Measurements from ENCODE around the gene SENP6.
"Not testable (repeated sequence)": the region's sequence is repeated elsewhere in the genome, so short reads cannot be mapped to it uniquely, and the experiment has no call there.

SENP6 gene

GRCh38 chr6:75624335-75624734 lies 22.7 kb downstream of the SENP6 start:
- no CpG with 5 or more reads among the region's 4 CpGs for WGBS (ENCODE audit: extremely low coverage, insufficient coverage, low lambda C conversion rate)
- no peak for DNase-seq

GRCh38 chr6:75624988-75625387 lies 23.3 kb downstream of the SENP6 start:
- Histone ChIP-seq H3K9ac (ENCODE audit: low read length) (no peak overlapping the region), H3K4ac (ENCODE audit: low read depth, low read length) (no peak overlapping the region), H3K4me3 (ENCODE audit: low read length) (no peak overlapping the region), H3K27me3 (ENCODE audit: insufficient read depth, low read length, poor library complexity) (no peaks in the 10 kb centered on the region), H4K5ac (ENCODE audit: low read length) (no peak overlapping the region), H3K79me1 (ENCODE audit: low read length) (peaks cover 1% of the 10 kb centered on the region), H2BK120ac (ENCODE audit: low read depth, low read length) (no peak overlapping the region), H3K4me2 (ENCODE audit: low read length) (no peak overlapping the region), H3K27ac (ENCODE audit: low read depth, low read length) (no peak overlapping the region), H2AK5ac (ENCODE audit: low read length) (no peak overlapping the region), H3K56ac (ENCODE audit: low read length) (no peak overlapping the region), H3K79me2 (ENCODE audit: control insufficient read depth, insufficient read depth, low read length) (peaks cover 12% of the 10 kb centered on the region), H4K8ac (ENCODE audit: low read depth, low read length) (no peak overlapping the region), H3K36me3 (ENCODE audit: control insufficient read depth, insufficient read depth, low read length) (no peaks in the 10 kb centered on the region), H3K18ac (ENCODE audit: low read length) (no peak overlapping the region), H3K23ac (ENCODE audit: low read length) (no peak overlapping the region), H2BK5ac (ENCODE audit: low read length) (no peak overlapping the region), H3K4me1 (ENCODE audit: control insufficient read depth, low read depth, low read length) (no peaks in the 10 kb centered on the region), H2BK15ac (replicated peaks; ENCODE audit: low read depth) (no peak overlapping the region)
- no CpG with 5 or more reads among the region's 7 CpGs for whole genome bisulfite sequencing (ENCODE audit: extremely low coverage, insufficient coverage, low lambda C conversion rate)
- DNase-seq, result no peak

More at GRCh38 chr6:75624335-75624734, 22.7 kb downstream of the SENP6 start:
- Histone ChIP-seq H3K27me3 (ENCODE audit: insufficient read depth, low read length, poor library complexity) (no peaks in the 10 kb centered on the region), H3K18ac (ENCODE audit: low read length) (no peak overlapping the region), H3K4me1 (ENCODE audit: control insufficient read depth, low read depth, low read length) (no peaks in the 10 kb centered on the region), H3K9ac (ENCODE audit: low read length) (no peak overlapping the region), H2BK120ac (ENCODE audit: low read depth, low read length) (no peak overlapping the region), H4K5ac (ENCODE audit: low read length) (no peak overlapping the region), H3K4ac (ENCODE audit: low read depth, low read length) (no peak overlapping the region), H3K79me1 (ENCODE audit: low read length) (peaks cover 1% of the 10 kb centered on the region), H3K36me3 (ENCODE audit: control insufficient read depth, insufficient read depth, low read length) (no peaks in the 10 kb centered on the region), H2AK5ac (ENCODE audit: low read length) (no peak overlapping the region), H3K4me2 (ENCODE audit: low read length) (no peak overlapping the region), H3K23ac (ENCODE audit: low read length) (no peak overlapping the region), H3K56ac (ENCODE audit: low read length) (no peak overlapping the region), H3K27ac (ENCODE audit: low read depth, low read length) (no peak overlapping the region), H2BK15ac (replicated peaks; ENCODE audit: low read depth) (no peak overlapping the region), H2BK5ac (ENCODE audit: low read length) (no peak overlapping the region), H3K79me2 (ENCODE audit: control insufficient read depth, insufficient read depth, low read length) (peaks cover 19% of the 10 kb centered on the region), H3K4me3 (ENCODE audit: low read length) (no peak overlapping the region), H4K8ac (ENCODE audit: low read depth, low read length) (no peak overlapping the region)

- Histone ChIP-seq H3K4me1 (ENCODE audit: control insufficient read depth, low read depth, low read length) (no peaks in the 10 kb centered on the region), H3K4ac (ENCODE audit: low read depth, low read length) (no peak overlapping the region), H3K18ac (ENCODE audit: low read length) (no peak overlapping the region), H2BK15ac (replicated peaks; ENCODE audit: low read depth) (no peak overlapping the region), H3K56ac (ENCODE audit: low read length) (no peak overlapping the region), H4K8ac (ENCODE audit: low read depth, low read length) (no peak overlapping the region), H3K36me3 (ENCODE audit: control insufficient read depth, insufficient read depth, low read length) (no peaks in the 10 kb centered on the region), H2BK120ac (ENCODE audit: low read depth, low read length) (no peak overlapping the region), H3K9ac (ENCODE audit: low read length) (no peak overlapping the region), H3K4me3 (ENCODE audit: low read length) (no peak overlapping the region), H2AK5ac (ENCODE audit: low read length) (no peak overlapping the region), H3K79me2 (ENCODE audit: control insufficient read depth, insufficient read depth, low read length) (peaks cover 2% of the 10 kb centered on the region), H4K5ac (ENCODE audit: low read length) (no peak overlapping the region), H3K79me1 (ENCODE audit: low read length) (peaks cover 1% of the 10 kb centered on the region), H2BK5ac (ENCODE audit: low read length) (no peak overlapping the region), H3K4me2 (ENCODE audit: low read length) (no peak overlapping the region), H3K27me3 (ENCODE audit: insufficient read depth, low read length, poor library complexity) (no peaks in the 10 kb centered on the region), H3K23ac (ENCODE audit: low read length) (no peak overlapping the region), H3K27ac (ENCODE audit: low read depth, low read length) (no peak overlapping the region)
- no CpG with 5 or more reads among the region's 2 CpGs for WGBS (ENCODE audit: extremely low coverage, insufficient coverage, low lambda C conversion rate)
- no peak for DNase-seq
These were observed 24.9 kb downstream of the SENP6 start for GRCh38 chr6:75626561-75626960.

- WGBS (ENCODE audit: extremely low coverage, insufficient coverage, low lambda C conversion rate), result no CpG with 5 or more reads among the region's 9 CpGs
- H3K36me3 ChIP-seq (ENCODE audit: control insufficient read depth, insufficient read depth, low read length); H3K27me3 ChIP-seq (ENCODE audit: insufficient read depth, low read length, poor library complexity): not testable (repeated sequence)
These were observed 26.0 kb downstream of the SENP6 start for GRCh38 chr6:75627708-75628107.

GRCh38 chr6:75631859-75632635 lies 30.4 kb downstream of the SENP6 start:
- no CpG with 5 or more reads among the region's 5 CpGs for WGBS (ENCODE audit: extremely low coverage, insufficient coverage, low lambda C conversion rate)

More at GRCh38 chr6:75627708-75628107, 26.0 kb downstream of the SENP6 start:
- not testable (repeated sequence) for H2BK120ac ChIP-seq (ENCODE audit: low read depth, low read length); H3K79me1 ChIP-seq (ENCODE audit: low read length); H3K4ac ChIP-seq (ENCODE audit: low read depth, low read length); H3K23ac ChIP-seq (ENCODE audit: low read length); H3K4me2 ChIP-seq (ENCODE audit: low read length); H4K5ac ChIP-seq (ENCODE audit: low read length); H2AK5ac ChIP-seq (ENCODE audit: low read length); H2BK15ac ChIP-seq (replicated peaks; ENCODE audit: low read depth); H2BK5ac ChIP-seq (ENCODE audit: low read length); H3K18ac ChIP-seq (ENCODE audit: low read length); H3K9ac ChIP-seq (ENCODE audit: low read length); H3K79me2 ChIP-seq (ENCODE audit: control insufficient read depth, insufficient read depth, low read length); H3K4me1 ChIP-seq (ENCODE audit: control insufficient read depth, low read depth, low read length); H3K4me3 ChIP-seq (ENCODE audit: low read length); DNase-seq; H3K27ac ChIP-seq (ENCODE audit: low read depth, low read length); H4K8ac ChIP-seq (ENCODE audit: low read depth, low read length); H3K56ac ChIP-seq (ENCODE audit: low read length)

GRCh38 chr6:75633045-75633444 lies 31.4 kb downstream of the SENP6 start:
- Histone ChIP-seq H3K4me3 (ENCODE audit: low read length) (no peak overlapping the region), H3K79me2 (ENCODE audit: control insufficient read depth, insufficient read depth, low read length) (peaks cover 1% of the 10 kb centered on the region), H3K4me1 (ENCODE audit: control insufficient read depth, low read depth, low read length) (no peaks in the 10 kb centered on the region), H3K79me1 (ENCODE audit: low read length) (no peaks in the 10 kb centered on the region), H2BK5ac (ENCODE audit: low read length) (no peak overlapping the region), H3K4me2 (ENCODE audit: low read length) (no peak overlapping the region), H2BK15ac (replicated peaks; ENCODE audit: low read depth) (no peak overlapping the region), H3K56ac (ENCODE audit: low read length) (no peak overlapping the region), H2AK5ac (ENCODE audit: low read length) (no peak overlapping the region), H3K27me3 (ENCODE audit: insufficient read depth, low read length, poor library complexity) (no peaks in the 10 kb centered on the region), H3K4ac (ENCODE audit: low read depth, low read length) (no peak overlapping the region), H2BK120ac (ENCODE audit: low read depth, low read length) (no peak overlapping the region), H3K27ac (ENCODE audit: low read depth, low read length) (no peak overlapping the region), H3K23ac (ENCODE audit: low read length) (no peak overlapping the region), H4K8ac (ENCODE audit: low read depth, low read length) (no peak overlapping the region), H4K5ac (ENCODE audit: low read length) (no peak overlapping the region), H3K9ac (ENCODE audit: low read length) (no peak overlapping the region), H3K36me3 (ENCODE audit: control insufficient read depth, insufficient read depth, low read length) (no peaks in the 10 kb centered on the region), H3K18ac (ENCODE audit: low read length) (no peak overlapping the region)
- no CpG with 5 or more reads among the region's 1 CpG for WGBS (ENCODE audit: extremely low coverage, insufficient coverage, low lambda C conversion rate)
- DNase-seq, result no peak

More at GRCh38 chr6:75631859-75632635, 30.4 kb downstream of the SENP6 start:
- Histone ChIP-seq H3K4me1 (ENCODE audit: control insufficient read depth, low read depth, low read length) (no peaks in the 10 kb centered on the region), H2BK5ac (ENCODE audit: low read length) (no peak overlapping the region), H2AK5ac (ENCODE audit: low read length) (no peak overlapping the region), H3K27ac (ENCODE audit: low read depth, low read length) (no peak overlapping the region), H4K5ac (ENCODE audit: low read length) (no peak overlapping the region), H3K79me1 (ENCODE audit: low read length) (no peaks in the 10 kb centered on the region), H3K4me3 (ENCODE audit: low read length) (no peak overlapping the region), H4K8ac (ENCODE audit: low read depth, low read length) (no peak overlapping the region), H3K23ac (ENCODE audit: low read length) (no peak overlapping the region), H3K36me3 (ENCODE audit: control insufficient read depth, insufficient read depth, low read length) (no peaks in the 10 kb centered on the region), H3K4ac (ENCODE audit: low read depth, low read length) (no peak overlapping the region), H2BK15ac (replicated peaks; ENCODE audit: low read depth) (no peak overlapping the region), H3K56ac (ENCODE audit: low read length) (no peak overlapping the region), H3K79me2 (ENCODE audit: control insufficient read depth, insufficient read depth, low read length) (peaks cover 1% of the 10 kb centered on the region), H3K27me3 (ENCODE audit: insufficient read depth, low read length, poor library complexity) (no peaks in the 10 kb centered on the region), H3K9ac (ENCODE audit: low read length) (no peak overlapping the region), H3K18ac (ENCODE audit: low read length) (no peak overlapping the region), H3K4me2 (ENCODE audit: low read length) (no peak overlapping the region), H2BK120ac (ENCODE audit: low read depth, low read length) (no peak overlapping the region)
- DNase-seq, result no peak

Data from mesendoderm (in vitro differentiated cells).